ENCODE data around the gene NOX4.
"Not testable (repeated sequence)": the region's sequence is repeated elsewhere in the genome, so short reads cannot be mapped to it uniquely, and the experiment has no call there.

The NOX4 gene

GRCh38 chr11:89436071-89436470 is 55.1 kb downstream of the NOX4 start:
- Histone ChIP-seq H3K23ac (ENCODE audit: low read length in 2 of 2) (no peak overlapping the region), H2AK5ac (ENCODE audit: low read length, severe bottlenecking) (no peak overlapping the region), H3K14ac (ENCODE audit: low read length in 2 of 2) (no peak overlapping the region), H2AFZ (ENCODE audit: low read depth, low read length) (no peak overlapping the region), H3K4ac (ENCODE audit: low read depth in 1 of 2, low read length in 2 of 2) (no peak overlapping the region), H4K8ac (ENCODE audit: low read length) (no peak overlapping the region), H3K27ac (ENCODE audit: low read length, poor library complexity, severe bottlenecking) (no peak overlapping the region), H3K9ac (ENCODE audit: low read length) (no peak overlapping the region), H3K4me2 (ENCODE audit: low read length, poor library complexity, severe bottlenecking) (no peak overlapping the region), H3K4me1 (ENCODE audit: control insufficient read depth, insufficient read depth, low read depth, low read length) (no peaks in the 10 kb centered on the region), H3K79me1 (replicated peaks; ENCODE audit: low read length, poor library complexity, severe bottlenecking) (no peaks in the 10 kb centered on the region), H2BK5ac (ENCODE audit: low read depth, low read length, poor library complexity, severe bottlenecking) (no peak overlapping the region), H3K18ac (ENCODE audit: low read depth in 1 of 2, low read length in 2 of 2) (no peak overlapping the region), H3K36me3 (ENCODE audit: control insufficient read depth in 1 of 2, insufficient read depth in 2 of 2, low read depth in 1 of 2, low read length in 2 of 2) (no peaks in the 10 kb centered on the region), H4K91ac (ENCODE audit: low read length) (no peak overlapping the region), H3K4me3 (ENCODE audit: insufficient read depth in 1 of 2, low read depth in 1 of 2, low read length in 2 of 2) (no peak overlapping the region), H2BK120ac (ENCODE audit: low read depth, low read length) (no peak overlapping the region), H3K27me3 (ENCODE audit: control insufficient read depth in 1 of 2, insufficient read depth in 1 of 2, low read length in 2 of 2) (no peaks in the 10 kb centered on the region), H2BK12ac (ENCODE audit: low read length in 2 of 2) (no peak overlapping the region), H3K9me3 (ENCODE audit: control insufficient read depth, low read length) (no peaks in the 10 kb centered on the region), H2BK15ac (ENCODE audit: low read depth, poor library complexity, severe bottlenecking) (no peak overlapping the region)
- peak; percentile 88 for DNase-seq
- WGBS: 0% methylated on average over 3 of the region's 3 CpGs

- H3K4me3 ChIP-seq (ENCODE audit: insufficient read depth in 1 of 2, low read depth in 1 of 2, low read length in 2 of 2): no peak overlapping the region
- H3K9ac ChIP-seq (ENCODE audit: low read length): no peak overlapping the region
- no peak overlapping the region for H3K18ac ChIP-seq (ENCODE audit: low read depth in 1 of 2, low read length in 2 of 2)
- no peaks in the 10 kb centered on the region for H3K79me1 ChIP-seq (replicated peaks; ENCODE audit: low read length, poor library complexity, severe bottlenecking)
- no peaks in the 10 kb centered on the region for H3K4me1 ChIP-seq (ENCODE audit: control insufficient read depth, insufficient read depth, low read depth, low read length)
- no peak overlapping the region for H2BK15ac ChIP-seq (ENCODE audit: low read depth, poor library complexity, severe bottlenecking)
- no peaks in the 10 kb centered on the region for H3K36me3 ChIP-seq (ENCODE audit: control insufficient read depth in 1 of 2, insufficient read depth in 2 of 2, low read depth in 1 of 2, low read length in 2 of 2)
- no peak overlapping the region for H3K4me2 ChIP-seq (ENCODE audit: low read length, poor library complexity, severe bottlenecking)
- no peak overlapping the region for H2BK5ac ChIP-seq (ENCODE audit: low read depth, low read length, poor library complexity, severe bottlenecking)
- no peak overlapping the region for H3K27ac ChIP-seq (ENCODE audit: low read length, poor library complexity, severe bottlenecking)
- no peak overlapping the region for H4K8ac ChIP-seq (ENCODE audit: low read length)
- no peak overlapping the region for H3K4ac ChIP-seq (ENCODE audit: low read depth in 1 of 2, low read length in 2 of 2)
- H3K9me3 ChIP-seq (ENCODE audit: control insufficient read depth, low read length): no peaks in the 10 kb centered on the region
- 100% methylated on average over 1 of the region's 1 CpG for WGBS
- no peaks in the 10 kb centered on the region for H3K27me3 ChIP-seq (ENCODE audit: control insufficient read depth in 1 of 2, insufficient read depth in 1 of 2, low read length in 2 of 2)
- no peak overlapping the region for H3K14ac ChIP-seq (ENCODE audit: low read length in 2 of 2)
- no peak overlapping the region for H3K23ac ChIP-seq (ENCODE audit: low read length in 2 of 2)
- no peak overlapping the region for H2AK5ac ChIP-seq (ENCODE audit: low read length, severe bottlenecking)
- no peak overlapping the region for H2BK12ac ChIP-seq (ENCODE audit: low read length in 2 of 2)
- H2AFZ ChIP-seq (ENCODE audit: low read depth, low read length): no peak overlapping the region
- H2BK120ac ChIP-seq (ENCODE audit: low read depth, low read length): no peak overlapping the region
- no peak overlapping the region for H4K91ac ChIP-seq (ENCODE audit: low read length)
- DNase-seq: peak; percentile 12
Measured at GRCh38 chr11:89433278-89433677, 57.9 kb downstream of the NOX4 start.

- not testable (repeated sequence) for DNase-seq; H2BK15ac ChIP-seq (ENCODE audit: low read depth, poor library complexity, severe bottlenecking); H4K8ac ChIP-seq (ENCODE audit: low read length); H3K4ac ChIP-seq (ENCODE audit: low read depth in 1 of 2, low read length in 2 of 2); H3K4me3 ChIP-seq (ENCODE audit: insufficient read depth in 1 of 2, low read depth in 1 of 2, low read length in 2 of 2); H3K14ac ChIP-seq (ENCODE audit: low read length in 2 of 2); H3K4me2 ChIP-seq (ENCODE audit: low read length, poor library complexity, severe bottlenecking); H3K18ac ChIP-seq (ENCODE audit: low read depth in 1 of 2, low read length in 2 of 2); H2AFZ ChIP-seq (ENCODE audit: low read depth, low read length); H2AK5ac ChIP-seq (ENCODE audit: low read length, severe bottlenecking); H3K4me1 ChIP-seq (ENCODE audit: control insufficient read depth, insufficient read depth, low read depth, low read length); H3K36me3 ChIP-seq (ENCODE audit: control insufficient read depth in 1 of 2, insufficient read depth in 2 of 2, low read depth in 1 of 2, low read length in 2 of 2); H3K79me1 ChIP-seq (replicated peaks; ENCODE audit: low read length, poor library complexity, severe bottlenecking); H3K23ac ChIP-seq (ENCODE audit: low read length in 2 of 2); H4K91ac ChIP-seq (ENCODE audit: low read length); H3K9me3 ChIP-seq (ENCODE audit: control insufficient read depth, low read length); H2BK12ac ChIP-seq (ENCODE audit: low read length in 2 of 2); H2BK5ac ChIP-seq (ENCODE audit: low read depth, low read length, poor library complexity, severe bottlenecking); H3K9ac ChIP-seq (ENCODE audit: low read length); H2BK120ac ChIP-seq (ENCODE audit: low read depth, low read length); H3K27ac ChIP-seq (ENCODE audit: low read length, poor library complexity, severe bottlenecking); H3K27me3 ChIP-seq (ENCODE audit: control insufficient read depth in 1 of 2, insufficient read depth in 1 of 2, low read length in 2 of 2)
- WGBS: 100% methylated on average over 1 of the region's 3 CpGs
Measured at GRCh38 chr11:89432182-89432581, 59.0 kb downstream of the NOX4 start.

- H3K27me3 ChIP-seq (ENCODE audit: control insufficient read depth in 1 of 2, insufficient read depth in 1 of 2, low read length in 2 of 2); H3K79me1 ChIP-seq (replicated peaks; ENCODE audit: low read length, poor library complexity, severe bottlenecking); H4K91ac ChIP-seq (ENCODE audit: low read length); H2BK12ac ChIP-seq (ENCODE audit: low read length in 2 of 2); H2BK15ac ChIP-seq (ENCODE audit: low read depth, poor library complexity, severe bottlenecking); H2AFZ ChIP-seq (ENCODE audit: low read depth, low read length); H3K9ac ChIP-seq (ENCODE audit: low read length); H3K14ac ChIP-seq (ENCODE audit: low read length in 2 of 2); H3K27ac ChIP-seq (ENCODE audit: low read length, poor library complexity, severe bottlenecking); H3K4me1 ChIP-seq (ENCODE audit: control insufficient read depth, insufficient read depth, low read depth, low read length); H3K36me3 ChIP-seq (ENCODE audit: control insufficient read depth in 1 of 2, insufficient read depth in 2 of 2, low read depth in 1 of 2, low read length in 2 of 2); H3K9me3 ChIP-seq (ENCODE audit: control insufficient read depth, low read length); H3K4ac ChIP-seq (ENCODE audit: low read depth in 1 of 2, low read length in 2 of 2); H3K4me2 ChIP-seq (ENCODE audit: low read length, poor library complexity, severe bottlenecking); H3K4me3 ChIP-seq (ENCODE audit: insufficient read depth in 1 of 2, low read depth in 1 of 2, low read length in 2 of 2); H3K23ac ChIP-seq (ENCODE audit: low read length in 2 of 2); DNase-seq; H2AK5ac ChIP-seq (ENCODE audit: low read length, severe bottlenecking); H2BK120ac ChIP-seq (ENCODE audit: low read depth, low read length); H3K18ac ChIP-seq (ENCODE audit: low read depth in 1 of 2, low read length in 2 of 2); H2BK5ac ChIP-seq (ENCODE audit: low read depth, low read length, poor library complexity, severe bottlenecking); H4K8ac ChIP-seq (ENCODE audit: low read length): not testable (repeated sequence)
- 90% methylated on average over 7 of the region's 7 CpGs for WGBS
Measured at GRCh38 chr11:89426501-89426900, 64.7 kb downstream of the NOX4 start.

All from mesenchymal stem cell (in vitro differentiated cells and primary cell).